ENCODE measurements around the gene CR2. TPM values are rescaled to one million over a fixed set of nuclear protein-coding genes. Genes with fewer than 3 reads are reported as not detected.

The CR2 gene
- total RNA-seq, 4 donors from 2014 or later: 0.06 to 0.07 TPM; not detected in 2

- 10 to 15% methylated on average over 1 of the region's 1 CpG for WGBS, 2 donors
- H3K4me3 ChIP-seq (ENCODE audit: low read depth, poor library complexity, severe bottlenecking): no peak overlapping the region
- intact Hi-C loops (cut with DNase I; ENCODE audit: low total_unique reads): no loop called here
- no peak for DNase-seq (ENCODE audit: low spot score in 2 of 2)
- TF ChIP-seq POLR2A (IDR thresholded peaks at IDR 0.05): no peak
- TF ChIP-seq, protein P1, sequence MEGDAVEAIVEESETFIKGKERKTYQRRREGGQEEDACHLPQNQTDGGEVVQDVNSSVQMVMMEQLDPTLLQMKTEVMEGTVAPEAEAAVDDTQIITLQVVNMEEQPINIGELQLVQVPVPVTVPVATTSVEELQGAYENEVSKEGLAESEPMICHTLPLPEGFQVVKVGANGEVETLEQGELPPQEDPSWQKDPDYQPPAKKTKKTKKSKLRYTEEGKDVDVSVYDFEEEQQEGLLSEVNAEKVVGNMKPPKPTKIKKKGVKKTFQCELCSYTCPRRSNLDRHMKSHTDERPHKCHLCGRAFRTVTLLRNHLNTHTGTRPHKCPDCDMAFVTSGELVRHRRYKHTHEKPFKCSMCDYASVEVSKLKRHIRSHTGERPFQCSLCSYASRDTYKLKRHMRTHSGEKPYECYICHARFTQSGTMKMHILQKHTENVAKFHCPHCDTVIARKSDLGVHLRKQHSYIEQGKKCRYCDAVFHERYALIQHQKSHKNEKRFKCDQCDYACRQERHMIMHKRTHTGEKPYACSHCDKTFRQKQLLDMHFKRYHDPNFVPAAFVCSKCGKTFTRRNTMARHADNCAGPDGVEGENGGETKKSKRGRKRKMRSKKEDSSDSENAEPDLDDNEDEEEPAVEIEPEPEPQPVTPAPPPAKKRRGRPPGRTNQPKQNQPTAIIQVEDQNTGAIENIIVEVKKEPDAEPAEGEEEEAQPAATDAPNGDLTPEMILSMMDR (IDR thresholded peaks at IDR 0.05): no peak
Observed at GRCh38 chr1:207453710-207454045, 450 bp upstream of the CR2 start.

DNA sequence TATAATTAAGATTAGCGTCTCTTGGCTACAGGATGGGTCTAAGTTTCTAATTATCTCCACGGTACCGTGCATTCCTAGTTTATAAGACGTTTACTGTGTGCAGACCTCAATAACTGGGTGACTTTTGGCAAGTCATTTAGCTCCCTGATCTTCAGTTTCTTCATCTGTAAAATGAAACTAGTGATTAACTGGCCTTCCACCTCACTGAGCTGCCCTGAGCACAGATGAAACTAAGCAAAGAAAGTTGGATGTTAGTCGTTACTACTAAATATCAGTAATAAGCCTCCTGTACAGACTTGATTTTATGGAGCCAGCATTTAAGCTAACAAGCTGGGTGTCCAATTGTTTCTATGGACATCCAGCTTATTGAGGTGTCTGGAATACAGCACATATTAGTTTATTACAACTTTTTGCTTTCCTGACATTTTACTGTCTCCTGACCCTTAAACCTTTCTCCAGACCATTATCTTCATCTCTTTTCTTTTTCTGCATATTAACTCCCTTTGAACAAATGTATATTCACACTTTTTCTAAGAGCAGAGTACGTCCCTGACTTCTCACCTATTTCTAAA, 1.1 kb downstream of the CR2 start:
- TF ChIP-seq POLR2A (IDR thresholded peaks at IDR 0.05): no peak
- TF ChIP-seq, protein P1 (IDR thresholded peaks at IDR 0.05): no peak
- no peak for DNase-seq (ENCODE audit: low spot score in 2 of 2)
- WGBS, 2 donors: 42 to 51% methylated on average over 6 of the region's 6 CpGs
- H3K4me3 ChIP-seq (ENCODE audit: low read depth, poor library complexity, severe bottlenecking): no peak overlapping the region
- intact Hi-C loops (cut with DNase I; ENCODE audit: low total_unique reads): no loop called here

- H3K4me3 ChIP-seq (ENCODE audit: low read depth, poor library complexity, severe bottlenecking): no peak overlapping the region
- 88 to 92% methylated on average over 1 of the region's 1 CpG for WGBS, 2 donors
- intact Hi-C loops (cut with DNase I; ENCODE audit: low total_unique reads): no loop called here
- TF ChIP-seq POLR2A (IDR thresholded peaks at IDR 0.05): no peak
- TF ChIP-seq, protein P1 (IDR thresholded peaks at IDR 0.05): no peak
- no peak for DNase-seq (ENCODE audit: low spot score in 2 of 2)
Observed at GRCh38 chr1:207458414-207458813, 4.3 kb downstream of the CR2 start.

GRCh38 chr1:207459008-207459407, 4.9 kb downstream of the CR2 start:
- no peak for DNase-seq (ENCODE audit: low spot score in 2 of 2)
- intact Hi-C loops (cut with DNase I; ENCODE audit: low total_unique reads): no loop called here
- 76 to 84% methylated on average over 2 of the region's 2 CpGs for WGBS, 2 donors
- H3K4me3 ChIP-seq (ENCODE audit: low read depth, poor library complexity, severe bottlenecking): no peak overlapping the region
- no peak for TF ChIP-seq POLR2A (IDR thresholded peaks at IDR 0.05)
- TF ChIP-seq, protein P1 (IDR thresholded peaks at IDR 0.05): no peak

- H3K4me3 ChIP-seq (ENCODE audit: low read depth, poor library complexity, severe bottlenecking): no peak overlapping the region
- no peak for DNase-seq (ENCODE audit: low spot score in 2 of 2)
- TF ChIP-seq, protein P1 (IDR thresholded peaks at IDR 0.05): no peak
- no peak for TF ChIP-seq POLR2A (IDR thresholded peaks at IDR 0.05)
- intact Hi-C loops (cut with DNase I; ENCODE audit: low total_unique reads): no loop called here
- WGBS, 2 donors: 93 to 100% methylated on average over 1 of the region's 1 CpG
Observed at GRCh38 chr1:207461649-207462048, 7.5 kb downstream of the CR2 start.

GRCh38 chr1:207462535-207462934, 8.4 kb downstream of the CR2 start:
- intact Hi-C loops (cut with DNase I; ENCODE audit: low total_unique reads): no loop called here
- no peak for TF ChIP-seq POLR2A (IDR thresholded peaks at IDR 0.05)
- TF ChIP-seq, protein P1 (IDR thresholded peaks at IDR 0.05): no peak
- no peak overlapping the region for H3K4me3 ChIP-seq (ENCODE audit: low read depth, poor library complexity, severe bottlenecking)
- no peak for DNase-seq (ENCODE audit: low spot score in 2 of 2)
